Measurements from ENCODE around the gene MRPL33. TPM values are rescaled to one million over a fixed set of nuclear protein-coding genes. Genes with fewer than 3 reads are reported as not detected.

MRPL33 gene
- total RNA-seq, 1 donor from 2014 or later, result 70.5 TPM

DNA sequence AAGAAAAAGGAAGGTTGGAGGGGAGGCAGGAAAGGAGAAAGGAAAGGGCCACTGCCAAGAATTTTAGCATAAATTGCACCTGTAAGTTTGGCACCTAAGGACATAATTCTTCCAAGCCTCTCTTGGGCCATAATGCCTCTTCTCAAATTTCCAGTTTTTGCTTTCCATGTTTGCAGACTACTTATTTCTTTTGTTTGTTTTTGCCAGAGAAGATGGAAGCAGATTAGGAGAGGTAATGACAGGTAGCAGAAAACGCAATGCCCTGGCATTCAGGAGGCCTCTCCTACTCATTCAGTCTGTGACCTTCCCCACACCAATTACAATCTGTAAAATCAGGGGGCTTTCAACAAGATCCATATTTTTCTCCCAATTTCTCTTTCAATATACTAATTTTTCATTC lies 56.8 kb downstream of the MRPL33 start:
- ATAC-seq (no peak), DNase-seq (ENCODE audit: low spot score) (no peak)
- intact Hi-C loops (cut with DNase I), result no loop called here

Other genes starting within 250 kb of the MRPL33 start
- gene ZNF512, start 188.7 kb upstream of the MRPL33 start, total RNA-seq, result 46.1 TPM
- gene CCDC121, start 142.7 kb upstream of the MRPL33 start, total RNA-seq, result 7.6 TPM
- gene GPN1, start 142.7 kb upstream of the MRPL33 start, total RNA-seq, result 17.9 TPM
- 30.8 TPM for gene SUPT7L, start 108.1 kb upstream of the MRPL33 start, total RNA-seq
- 20.7 TPM for gene SLC4A1AP, start 107.8 kb upstream of the MRPL33 start, total RNA-seq
- gene RBKS, start 118.7 kb downstream of the MRPL33 start, total RNA-seq, result 4.8 TPM
- 38.2 TPM for gene BABAM2, start 119.0 kb downstream of the MRPL33 start, total RNA-seq